GM19455 (cell line): ENCODE data around the gene CD5L.

Experiments used
- ATAC-seq: cut with Tn5 transposase; IDR thresholded peaks from one replicate; pipeline ENCODE4 v1.9.1; 2021; ENCODE audit not compliant: unreplicated experiment

The CD5L gene

GRCh38 chr1:157841708-157842107 lies at the start of gene CD5L:
Gene CD5L (minus strand): TSS chr1:157841808. CDS start chr1:157841701, 107 bp downstream.
- no peak for ATAC-seq

GRCh38 chr1:157882580-157882979 lies 41.0 kb upstream of the CD5L start:
- ATAC-seq, result no peak

GRCh38 chr1:157880621-157881020 lies 39.0 kb upstream of the CD5L start:
- ATAC-seq, result no peak

GRCh38 chr1:157878059-157878458 lies 36.5 kb upstream of the CD5L start:
- no peak for ATAC-seq

- ATAC-seq, result no peak
Measured at GRCh38 chr1:157870490-157870889, 28.9 kb upstream of the CD5L start.

GRCh38 chr1:157868654-157869053 lies 27.0 kb upstream of the CD5L start:
- no peak for ATAC-seq

- no peak for ATAC-seq
Measured at GRCh38 chr1:157862114-157863070, 20.8 kb upstream of the CD5L start.

GRCh38 chr1:157856538-157856937 lies 14.9 kb upstream of the CD5L start:
- no peak for ATAC-seq

GRCh38 chr1:157852476-157852875 lies 10.9 kb upstream of the CD5L start:
- ATAC-seq, result no peak

- ATAC-seq, result peak; percentile 83
Measured at GRCh38 chr1:157849229-157849875, 7.7 kb upstream of the CD5L start.

- ATAC-seq, result no peak
Measured at GRCh38 chr1:157844089-157844830, 2.7 kb upstream of the CD5L start.

GRCh38 chr1:157842939-157843338 lies 1.3 kb upstream of the CD5L start:
- no peak for ATAC-seq

- no peak for ATAC-seq
Measured at GRCh38 chr1:157838966-157839365, 2.6 kb downstream of the CD5L start.

- no peak for ATAC-seq
Measured at GRCh38 chr1:157834430-157834829, 7.2 kb downstream of the CD5L start.

- no peak for ATAC-seq
Measured at GRCh38 chr1:157833145-157833544, 8.5 kb downstream of the CD5L start.

- ATAC-seq, result no peak
Measured at GRCh38 chr1:157831968-157832626, 9.5 kb downstream of the CD5L start.

GRCh38 chr1:157830887-157831286 lies 10.7 kb downstream of the CD5L start:
- no peak for ATAC-seq

GRCh38 chr1:157829711-157830110 lies 11.9 kb downstream of the CD5L start:
- peak; percentile 49 for ATAC-seq

- ATAC-seq, result no peak
Measured at GRCh38 chr1:157829210-157829609, 12.4 kb downstream of the CD5L start.

GRCh38 chr1:157820299-157820698 lies 21.3 kb downstream of the CD5L start:
- ATAC-seq, result no peak

GRCh38 chr1:157819896-157820295 lies 21.7 kb downstream of the CD5L start, which contains the start of gene FCRL1:
Gene FCRL1 (minus strand): TSS chr1:157820120. CDS start chr1:157820037, 83 bp downstream.
- no peak for ATAC-seq
